H1 (cell line): ENCODE measurements around the gene KIF5C. TPM values are rescaled to one million over a fixed set of nuclear protein-coding genes. Genes with fewer than 3 reads are reported as not detected.

Source experiments
- CTBP2 ChIP-seq: IDR thresholded peaks from 2 replicates; pipeline ENCODE4 v1.7.0; 2011; ENCODE audit warnings: borderline replicate concordance, mild to moderate bottlenecking, moderate library complexity, mixed read lengths, low read length; ENCODE audit not compliant: insufficient read depth, insufficient read length
- TAF7 ChIP-seq: optimal IDR thresholded peaks from 2 replicates; pipeline ENCODE3; 2011; ENCODE audit warnings: low read depth, mild to moderate bottlenecking, inconsistent platforms, low read length, moderate library complexity, borderline replicate concordance
- TEAD4 ChIP-seq: IDR thresholded peaks from 2 replicates; pipeline ENCODE4 v1.6.1; 2012; ENCODE audit warnings: low read depth, low read length, inconsistent platforms, mixed read lengths
- polyA plus RNA-seq, 7 experiments: library from polyadenylated mRNA; depleted of rRNA in 3 of 7; stranded (reverse) in 5 of 7; unstranded in 2 of 7; fragments of >200 nt in 5 of 7; fragments of 200-250 nt in 2 of 7; gene quantifications; 1 replicate in 5 of 7; 2 replicates in 1 of 7; 4 replicates in 1 of 7; pipeline versions ENCODE4 v1.2.1 to v1.2.3, GENCODE V29; 2011 to 2013; ENCODE audit warnings: missing spikeins in 2 of 7, mixed read lengths in 2 of 7
- total RNA-seq: library from RNA; stranded (reverse); fragmentation: NEBNext Ultra II Directional; extraction: Animal tissue kit (Norgen Biotek cat#: 25700); gene quantifications from 2 replicates; pipeline ENCODE4 v1.2.1, GENCODE V29; 2021

The KIF5C gene
- total and polyA plus RNA-seq, 2 of the 8 experiments (the other 6 are each of a cell fraction or from before 2014, with no cell fraction given): 16.3 to 66.4 TPM

- TF ChIP-seq TAF7 (no peak), TEAD4 (no peak), CTBP2 (no peak)
- TF ChIP-seq, all 59 proteins: peak for 3
Observed at GRCh38 chr2:148926291-148926961, 51.4 kb downstream of the KIF5C start (continued).
